ENCODE data around the gene DEFB131B. TPM values are rescaled to one million over a fixed set of nuclear protein-coding genes. Genes with fewer than 3 reads are reported as not detected.
"Not testable (repeated sequence)": the region's sequence is repeated elsewhere in the genome, so short reads cannot be mapped to it uniquely, and the experiment has no call there.

Gene DEFB131B
- total and polyA plus RNA-seq, 2 of the 8 experiments (the other 6 are each of a cell fraction or from before 2014, with no cell fraction given) = not detected

GRCh38 chr11:71867209-71867608 is 11.0 kb upstream of the DEFB131B start:
- CTCF ChIA-PET (ENCODE audit: partially characterized antibody) = interaction anchor here (1.0 kb wide), 1 partner anchor 52 kb away, joined by 3 read pairs; no protein-coding TSS in a partner anchor
- H3K56ac ChIP-seq (replicated peaks; ENCODE audit: insufficient read length, low read depth, low read length); H2BK20ac ChIP-seq (ENCODE audit: low read length); H3K4me2 ChIP-seq (ENCODE audit: insufficient read depth in 1 of 2, low read depth in 2 of 2, low read length in 2 of 2); FAIRE-seq; H2BK12ac ChIP-seq (ENCODE audit: low read depth, low read length); H3K9me3 ChIP-seq (ENCODE audit: insufficient read depth in 2 of 2, low read depth in 1 of 2, low read length in 1 of 2); POLR2A ChIA-PET (ENCODE audit: partially characterized antibody); H4K20me1 ChIP-seq (replicated peaks in 1 of 2; ENCODE audit: control insufficient read depth in 1 of 2, insufficient read depth in 2 of 2, low read length in 2 of 2); H3K23ac ChIP-seq (ENCODE audit: insufficient read length); H3K27ac ChIP-seq (ENCODE audit: low read depth, low read length); H3K36me3 ChIP-seq (ENCODE audit: control insufficient read depth in 2 of 4, insufficient read depth in 4 of 4, low read length in 3 of 4); H3K4me3 ChIP-seq (ENCODE audit: extremely low read depth in 1 of 4, insufficient read depth in 2 of 4, low read depth in 3 of 4, low read length in 4 of 4); H3K27me3 ChIP-seq (replicated peaks in 1 of 4; ENCODE audit: control insufficient read depth in 3 of 4, extremely low read depth in 1 of 4, insufficient read depth in 3 of 4, low read length in 3 of 4); H3K23me2 ChIP-seq (ENCODE audit: low read depth, low read length); DNase-seq (ENCODE audit: low read depth in 1 of 2, low spot score in 2 of 2); H4K91ac ChIP-seq (replicated peaks; ENCODE audit: insufficient read length, low read length); H3K18ac ChIP-seq (ENCODE audit: extremely low read depth, low read length); H2AFZ ChIP-seq (ENCODE audit: low read length); H2BK5ac ChIP-seq (ENCODE audit: low read depth, low read length); H3K79me1 ChIP-seq (ENCODE audit: low read depth, low read length); H3K4me1 ChIP-seq (replicated peaks in 1 of 4; ENCODE audit: control insufficient read depth in 3 of 4, insufficient read depth in 4 of 4, low read length in 3 of 4); H3K79me2 ChIP-seq (ENCODE audit: control insufficient read depth in 1 of 2, insufficient read depth in 2 of 2, low read length in 2 of 2); H4K8ac ChIP-seq (ENCODE audit: extremely low read depth, insufficient read depth, low read length); H2BK15ac ChIP-seq (ENCODE audit: low read length); H3K14ac ChIP-seq (ENCODE audit: insufficient read length); H2BK120ac ChIP-seq (replicated peaks; ENCODE audit: low read depth, low read length); H4K5ac ChIP-seq (ENCODE audit: insufficient read length, low read depth, low read length); H3K9ac ChIP-seq (replicated peaks in 1 of 4; ENCODE audit: extremely low read depth in 1 of 4, low read depth in 3 of 4, low read length in 3 of 4); H2AK5ac ChIP-seq (ENCODE audit: low read depth, low read length); H3K4ac ChIP-seq (replicated peaks; ENCODE audit: insufficient read length, low read depth, low read length): not testable (repeated sequence)
- 45% methylated on average over 1 of the region's 1 CpG; no CpG with 5 or more reads in 1 of the 2 experiments for WGBS, 2 experiments (ENCODE audit: extremely low coverage in 1 of 2, insufficient coverage in 1 of 2, insufficient read length in 1 of 2, insufficient replicate concordance in 2 of 2, low coverage in 1 of 2, low lambda C conversion rate in 2 of 2, missing lambda C conversion rate in 1 of 2)

GRCh38 chr11:71869931-71870330 is 8.3 kb upstream of the DEFB131B start:
- H3K9ac ChIP-seq (replicated peaks in 1 of 4; ENCODE audit: extremely low read depth in 1 of 4, low read depth in 3 of 4, low read length in 3 of 4); H4K91ac ChIP-seq (replicated peaks; ENCODE audit: insufficient read length, low read length); H2AFZ ChIP-seq (ENCODE audit: low read length); H2BK20ac ChIP-seq (ENCODE audit: low read length); H2AK5ac ChIP-seq (ENCODE audit: low read depth, low read length); H3K27me3 ChIP-seq (replicated peaks in 1 of 4; ENCODE audit: control insufficient read depth in 3 of 4, extremely low read depth in 1 of 4, insufficient read depth in 3 of 4, low read length in 3 of 4); H3K36me3 ChIP-seq (ENCODE audit: control insufficient read depth in 2 of 4, insufficient read depth in 4 of 4, low read length in 3 of 4); H3K23ac ChIP-seq (ENCODE audit: insufficient read length); POLR2A ChIA-PET (ENCODE audit: partially characterized antibody); DNase-seq (ENCODE audit: low read depth in 1 of 2, low spot score in 2 of 2); H2BK5ac ChIP-seq (ENCODE audit: low read depth, low read length); H3K4ac ChIP-seq (replicated peaks; ENCODE audit: insufficient read length, low read depth, low read length); H3K23me2 ChIP-seq (ENCODE audit: low read depth, low read length); H4K8ac ChIP-seq (ENCODE audit: extremely low read depth, insufficient read depth, low read length); FAIRE-seq; H3K14ac ChIP-seq (ENCODE audit: insufficient read length); H3K79me1 ChIP-seq (ENCODE audit: low read depth, low read length); H3K9me3 ChIP-seq (ENCODE audit: insufficient read depth in 2 of 2, low read depth in 1 of 2, low read length in 1 of 2); H2BK12ac ChIP-seq (ENCODE audit: low read depth, low read length); H3K27ac ChIP-seq (ENCODE audit: low read depth, low read length); H3K18ac ChIP-seq (ENCODE audit: extremely low read depth, low read length); H3K4me1 ChIP-seq (replicated peaks in 1 of 4; ENCODE audit: control insufficient read depth in 3 of 4, insufficient read depth in 4 of 4, low read length in 3 of 4); H4K20me1 ChIP-seq (replicated peaks in 1 of 2; ENCODE audit: control insufficient read depth in 1 of 2, insufficient read depth in 2 of 2, low read length in 2 of 2); H4K5ac ChIP-seq (ENCODE audit: insufficient read length, low read depth, low read length); H3K4me3 ChIP-seq (ENCODE audit: extremely low read depth in 1 of 4, insufficient read depth in 2 of 4, low read depth in 3 of 4, low read length in 4 of 4); H2BK15ac ChIP-seq (ENCODE audit: low read length); H3K4me2 ChIP-seq (ENCODE audit: insufficient read depth in 1 of 2, low read depth in 2 of 2, low read length in 2 of 2); H3K56ac ChIP-seq (replicated peaks; ENCODE audit: insufficient read length, low read depth, low read length); CTCF ChIA-PET (ENCODE audit: partially characterized antibody); H3K79me2 ChIP-seq (ENCODE audit: control insufficient read depth in 1 of 2, insufficient read depth in 2 of 2, low read length in 2 of 2); H2BK120ac ChIP-seq (replicated peaks; ENCODE audit: low read depth, low read length): not testable (repeated sequence)
- 82% methylated on average over 3 of the region's 3 CpGs; no CpG with 5 or more reads in 1 of the 2 experiments for WGBS, 2 experiments (ENCODE audit: extremely low coverage in 1 of 2, insufficient coverage in 1 of 2, insufficient read length in 1 of 2, insufficient replicate concordance in 2 of 2, low coverage in 1 of 2, low lambda C conversion rate in 2 of 2, missing lambda C conversion rate in 1 of 2)
